Activated T-cell treated with anti-CD3 and anti-CD28 coated beads, Interleukin-2, amount 50 U/mL, for 24 hours (primary cell): ENCODE measurements around the gene ANXA3.
A peak's percentile ranks its signal among the peaks of the same experiment; 100 is the strongest.

Source experiments
- DNase-seq: peaks from one replicate; pipeline ENCODE4 v3.0.0-alpha.2; 2020
- H3K27ac Mint-ChIP-seq: 2 replicates; pipeline ENCODE4 v1.8.0; 2020; ENCODE audit warnings: mild to moderate bottlenecking, mixed read lengths
- H3K27me3 Mint-ChIP-seq: 2 replicates; pipeline ENCODE4 v1.8.0; 2020; ENCODE audit warnings: mixed read lengths
- H3K36me3 Mint-ChIP-seq: 2 replicates; pipeline ENCODE4 v1.8.0; 2020; ENCODE audit warnings: low read depth, mixed read lengths
- H3K4me1 Mint-ChIP-seq: 2 replicates; pipeline ENCODE4 v1.8.0; 2020; ENCODE audit warnings: low read depth, mixed read lengths
- H3K4me3 Mint-ChIP-seq: 2 replicates; pipeline ENCODE4 v1.8.0; 2020; ENCODE audit warnings: mild to moderate bottlenecking, moderate library complexity, mixed read lengths
- H3K9me3 Mint-ChIP-seq: 2 replicates; pipeline ENCODE4 v1.8.0; 2020; ENCODE audit warnings: mixed read lengths

ANXA3 gene

GRCh38 chr4:78625073-78625472 lies 73.5 kb downstream of the ANXA3 start:
- DNase-seq: no peak
- Mint-ChIP-seq H3K27ac (no peak overlapping the region), H3K27me3 (no peaks in the 10 kb centered on the region), H3K9me3 (no peaks in the 10 kb centered on the region), H3K4me1 (peaks cover 14% of the 10 kb centered on the region), H3K36me3 (no peaks in the 10 kb centered on the region), H3K4me3 (no peak overlapping the region)

GRCh38 chr4:78627046-78627965 lies 75.7 kb downstream of the ANXA3 start:
- peaks cover 14% of the 10 kb centered on the region for H3K4me1 Mint-ChIP-seq
- no peak overlapping the region for H3K27ac Mint-ChIP-seq
- no peaks in the 10 kb centered on the region for H3K36me3 Mint-ChIP-seq
- no peak overlapping the region for H3K4me3 Mint-ChIP-seq
- DNase-seq: no peak
- H3K27me3 Mint-ChIP-seq: no peaks in the 10 kb centered on the region
- H3K9me3 Mint-ChIP-seq: no peaks in the 10 kb centered on the region

- Mint-ChIP-seq H3K4me1 (peaks cover 14% of the 10 kb centered on the region), H3K27me3 (no peaks in the 10 kb centered on the region), H3K36me3 (no peaks in the 10 kb centered on the region), H3K27ac (no peak overlapping the region), H3K9me3 (no peaks in the 10 kb centered on the region), H3K4me3 (no peak overlapping the region)
- DNase-seq: no peak
Measured at GRCh38 chr4:78627966-78628678, 76.6 kb downstream of the ANXA3 start.

GRCh38 chr4:78629991-78630541 lies 78.5 kb downstream of the ANXA3 start:
- H3K27ac Mint-ChIP-seq: no peak overlapping the region
- no peak overlapping the region for H3K4me3 Mint-ChIP-seq
- peaks cover 14% of the 10 kb centered on the region for H3K4me1 Mint-ChIP-seq
- H3K36me3 Mint-ChIP-seq: no peaks in the 10 kb centered on the region
- no peaks in the 10 kb centered on the region for H3K9me3 Mint-ChIP-seq
- no peak for DNase-seq
- H3K27me3 Mint-ChIP-seq: no peaks in the 10 kb centered on the region

- no peaks in the 10 kb centered on the region for H3K36me3 Mint-ChIP-seq
- H3K4me1 Mint-ChIP-seq: peaks cover 12% of the 10 kb centered on the region
- H3K27ac Mint-ChIP-seq: no peak overlapping the region
- DNase-seq: no peak
- no peak overlapping the region for H3K4me3 Mint-ChIP-seq
- H3K9me3 Mint-ChIP-seq: no peaks in the 10 kb centered on the region
- H3K27me3 Mint-ChIP-seq: no peaks in the 10 kb centered on the region
Measured at GRCh38 chr4:78630615-78631014, 79.0 kb downstream of the ANXA3 start.

GRCh38 chr4:78634011-78634664 lies 82.6 kb downstream of the ANXA3 start:
- no peak overlapping the region for H3K4me3 Mint-ChIP-seq
- no peaks in the 10 kb centered on the region for H3K27me3 Mint-ChIP-seq
- no peak for DNase-seq
- H3K27ac Mint-ChIP-seq: no peak overlapping the region
- no peaks in the 10 kb centered on the region for H3K9me3 Mint-ChIP-seq
- H3K36me3 Mint-ChIP-seq: no peaks in the 10 kb centered on the region
- peaks cover 12% of the 10 kb centered on the region for H3K4me1 Mint-ChIP-seq

GRCh38 chr4:78638337-78639172 lies 87.0 kb downstream of the ANXA3 start:
- no peak overlapping the region for H3K4me3 Mint-ChIP-seq
- DNase-seq: no peak
- H3K27ac Mint-ChIP-seq: peak overlapping the region; percentile 16

GRCh38 chr4:78640714-78641113 lies 89.1 kb downstream of the ANXA3 start:
- Mint-ChIP-seq H3K9me3 (no peaks in the 10 kb centered on the region), H3K27ac (no peak overlapping the region), H3K27me3 (no peaks in the 10 kb centered on the region), H3K4me3 (no peak overlapping the region), H3K36me3 (no peaks in the 10 kb centered on the region), H3K4me1 (peaks cover 20% of the 10 kb centered on the region)
- no peak for DNase-seq

More at GRCh38 chr4:78638337-78639172, 87.0 kb downstream of the ANXA3 start:
- no peaks in the 10 kb centered on the region for H3K36me3 Mint-ChIP-seq
- H3K27me3 Mint-ChIP-seq: no peaks in the 10 kb centered on the region
- peaks cover 17% of the 10 kb centered on the region for H3K4me1 Mint-ChIP-seq
- no peaks in the 10 kb centered on the region for H3K9me3 Mint-ChIP-seq

- no peaks in the 10 kb centered on the region for H3K36me3 Mint-ChIP-seq
- DNase-seq: no peak
- H3K4me3 Mint-ChIP-seq: no peak overlapping the region
- H3K9me3 Mint-ChIP-seq: no peaks in the 10 kb centered on the region
- no peak overlapping the region for H3K27ac Mint-ChIP-seq
- peaks cover 21% of the 10 kb centered on the region for H3K4me1 Mint-ChIP-seq
- H3K27me3 Mint-ChIP-seq: no peaks in the 10 kb centered on the region
Measured at GRCh38 chr4:78642934-78643333, 91.4 kb downstream of the ANXA3 start.

- H3K27me3 Mint-ChIP-seq: no peaks in the 10 kb centered on the region
- no peaks in the 10 kb centered on the region for H3K9me3 Mint-ChIP-seq
- H3K4me1 Mint-ChIP-seq: peaks cover 9% of the 10 kb centered on the region
- no peaks in the 10 kb centered on the region for H3K36me3 Mint-ChIP-seq
- H3K27ac Mint-ChIP-seq: no peak overlapping the region
- DNase-seq: no peak
- H3K4me3 Mint-ChIP-seq: no peak overlapping the region
Measured at GRCh38 chr4:78644063-78644691, 92.6 kb downstream of the ANXA3 start.

GRCh38 chr4:78644744-78645330 lies 93.3 kb downstream of the ANXA3 start:
- peak; percentile 41 for DNase-seq
- Mint-ChIP-seq H3K27ac (no peak overlapping the region), H3K9me3 (no peaks in the 10 kb centered on the region)

GRCh38 chr4:78645853-78646757 lies 94.5 kb downstream of the ANXA3 start:
- H3K4me3 Mint-ChIP-seq: no peak overlapping the region
- no peak for DNase-seq
- peaks cover 4% of the 10 kb centered on the region for H3K4me1 Mint-ChIP-seq

More at GRCh38 chr4:78644744-78645330, 93.3 kb downstream of the ANXA3 start:
- Mint-ChIP-seq H3K36me3 (no peaks in the 10 kb centered on the region), H3K4me1 (peaks cover 9% of the 10 kb centered on the region), H3K27me3 (no peaks in the 10 kb centered on the region), H3K4me3 (no peak overlapping the region)

More at GRCh38 chr4:78645853-78646757, 94.5 kb downstream of the ANXA3 start:
- Mint-ChIP-seq H3K9me3 (no peaks in the 10 kb centered on the region), H3K27ac (no peak overlapping the region), H3K36me3 (no peaks in the 10 kb centered on the region), H3K27me3 (no peaks in the 10 kb centered on the region)
